HG03159 (cell line): ENCODE measurements around the gene SMNDC1.

Experiments
- ATAC-seq: cut with Tn5 transposase; IDR thresholded peaks from one replicate; pipeline ENCODE4 v1.9.1; 2021; ENCODE audit warnings: mild to moderate bottlenecking, moderate library complexity; ENCODE audit not compliant: unreplicated experiment

Gene SMNDC1

GRCh38 chr10:110327262-110327914 is 22.7 kb upstream of the SMNDC1 start:
- ATAC-seq, result no peak

- ATAC-seq, result no peak
Measured at GRCh38 chr10:110326351-110327032, 21.8 kb upstream of the SMNDC1 start.

DNA sequence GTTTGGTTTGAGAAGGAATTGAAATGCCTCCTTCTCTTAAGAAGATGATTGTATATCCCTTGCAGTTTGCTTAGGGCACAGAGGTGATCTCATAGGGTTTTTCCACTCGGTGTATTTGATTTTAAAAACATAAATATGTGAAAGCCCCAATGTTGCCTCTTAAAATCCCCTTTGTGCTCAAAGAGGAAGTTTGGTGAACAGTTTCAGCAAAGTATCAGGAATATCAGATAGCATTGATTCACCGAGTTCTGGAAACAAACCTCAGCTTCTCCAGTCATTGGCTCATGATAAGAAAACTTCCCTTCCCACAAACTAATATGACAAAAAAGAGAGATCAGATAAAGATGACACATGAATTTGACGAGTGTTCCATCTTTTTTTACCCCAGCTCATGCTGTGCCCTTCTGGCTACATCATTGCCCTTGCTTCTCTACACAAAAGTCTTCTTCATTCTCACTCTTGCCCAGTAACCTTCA is 20.1 kb upstream of the SMNDC1 start:
- peak; percentile 59 for ATAC-seq

DNA sequence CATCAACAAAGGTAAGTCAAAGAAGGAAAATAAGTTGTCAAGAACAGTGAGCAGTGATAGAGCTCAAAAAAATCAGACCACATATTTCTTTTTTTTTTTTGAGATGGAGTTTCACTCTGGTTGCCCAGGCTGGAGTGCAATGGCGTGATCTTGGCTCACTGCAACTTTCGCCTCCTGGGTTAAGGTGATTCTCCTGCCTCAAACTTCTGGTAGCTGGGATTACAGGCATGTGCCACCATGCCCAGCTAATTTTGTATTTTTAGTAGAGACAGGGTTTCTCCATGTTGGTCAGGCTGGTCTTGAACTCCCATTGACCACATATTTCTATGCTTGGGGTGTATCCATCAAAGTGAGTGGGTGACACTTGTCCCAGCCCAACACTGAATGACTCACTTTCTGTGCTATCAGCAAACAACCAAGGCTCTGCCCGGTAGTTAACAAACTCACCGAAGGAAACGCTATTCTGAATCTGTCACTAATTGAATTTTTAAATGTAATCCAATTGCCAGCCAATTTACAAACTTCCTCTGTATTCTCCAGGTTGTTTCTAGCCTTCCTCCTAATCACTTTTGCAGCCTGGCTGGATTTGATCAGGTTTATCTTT is 19.6 kb upstream of the SMNDC1 start:
- ATAC-seq, result peak; percentile 54

GRCh38 chr10:110323503-110323902 is 18.8 kb upstream of the SMNDC1 start:
- ATAC-seq, result no peak

DNA sequence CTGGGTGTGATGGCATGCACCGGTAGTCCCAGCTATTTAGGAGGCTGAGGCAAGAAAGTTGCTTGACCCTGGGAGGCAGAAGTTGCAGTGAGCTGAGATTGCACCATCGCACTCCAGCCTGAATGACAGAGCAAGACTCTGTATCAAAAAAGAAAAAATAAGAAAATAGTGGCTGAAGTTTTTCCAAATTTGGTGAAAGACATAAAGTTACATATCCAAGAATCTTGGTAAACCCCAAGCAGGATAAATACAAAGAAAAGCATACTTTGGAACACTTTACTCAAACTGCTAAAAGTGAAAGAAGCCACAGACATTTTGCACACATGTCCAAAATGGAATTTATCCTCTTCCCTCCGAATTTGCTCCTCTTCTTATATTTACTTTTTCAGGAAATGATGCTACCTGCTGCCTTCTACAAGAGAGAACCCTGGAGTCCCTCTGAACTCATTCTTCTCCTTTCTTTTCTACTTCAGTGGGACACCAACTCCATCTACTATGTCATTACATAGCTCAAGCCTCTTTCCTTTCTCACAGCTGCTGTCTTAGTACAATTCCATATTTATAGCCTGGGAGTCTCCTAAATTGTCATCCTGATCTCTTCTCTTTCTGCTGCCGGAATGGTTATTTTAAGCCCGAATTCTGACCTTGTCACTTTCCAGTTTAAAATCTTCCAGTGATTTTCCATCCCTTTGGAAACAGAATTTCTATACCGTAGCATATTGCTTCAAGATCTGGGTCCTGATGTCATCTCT is 17.3 kb upstream of the SMNDC1 start:
- no peak for ATAC-seq

GRCh38 chr10:110317866-110318850 is 13.4 kb upstream of the SMNDC1 start:
- no peak for ATAC-seq

GRCh38 chr10:110313674-110314073 is 9.0 kb upstream of the SMNDC1 start:
- ATAC-seq, result no peak

DNA sequence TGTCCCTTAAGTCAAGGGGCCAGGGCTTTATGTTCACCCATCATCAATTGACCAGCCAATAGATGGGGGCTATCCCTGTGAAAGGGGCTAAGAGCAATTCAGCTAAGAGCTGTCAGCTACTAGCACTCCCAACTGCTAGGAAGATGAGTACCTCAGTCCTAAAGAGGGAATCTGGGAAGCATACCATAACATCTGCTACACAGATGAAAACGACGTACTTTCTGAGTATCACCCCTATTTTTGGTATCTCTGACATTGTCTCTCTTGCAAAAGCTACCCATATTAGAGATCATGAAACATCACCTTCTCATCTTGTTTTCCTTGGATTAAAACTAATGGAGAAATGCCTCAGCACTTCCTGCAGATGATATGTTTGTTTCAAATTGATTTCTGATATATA is 7.5 kb upstream of the SMNDC1 start:
- no peak for ATAC-seq

DNA sequence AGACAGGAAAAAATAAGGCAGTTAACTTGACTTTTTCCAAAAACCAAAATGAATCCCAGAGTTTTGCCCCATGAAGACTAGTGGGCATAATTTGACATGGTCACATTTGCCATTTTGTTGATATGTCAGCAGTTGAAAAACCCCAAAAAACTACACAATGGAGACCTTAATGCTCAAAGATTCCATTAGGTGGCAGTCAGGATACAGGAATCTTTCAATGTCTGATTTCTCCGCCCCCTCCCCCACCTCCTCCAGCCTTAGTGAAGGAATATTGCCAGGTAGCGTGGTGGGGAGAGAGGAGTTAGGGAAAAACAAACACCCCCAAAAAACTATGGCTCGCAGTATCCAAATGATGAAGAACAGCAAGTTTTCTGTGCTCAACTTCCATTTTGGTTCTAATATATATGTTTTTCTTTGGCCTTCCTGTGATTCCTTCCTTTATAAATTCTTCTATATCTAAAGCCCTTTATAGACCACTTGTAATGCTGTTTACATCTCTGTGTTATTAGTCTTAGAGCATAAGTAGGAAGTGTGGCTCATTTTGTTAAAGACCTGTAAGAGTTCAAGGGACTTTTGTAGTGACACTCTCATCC is 6.7 kb upstream of the SMNDC1 start:
- ATAC-seq, result no peak

DNA sequence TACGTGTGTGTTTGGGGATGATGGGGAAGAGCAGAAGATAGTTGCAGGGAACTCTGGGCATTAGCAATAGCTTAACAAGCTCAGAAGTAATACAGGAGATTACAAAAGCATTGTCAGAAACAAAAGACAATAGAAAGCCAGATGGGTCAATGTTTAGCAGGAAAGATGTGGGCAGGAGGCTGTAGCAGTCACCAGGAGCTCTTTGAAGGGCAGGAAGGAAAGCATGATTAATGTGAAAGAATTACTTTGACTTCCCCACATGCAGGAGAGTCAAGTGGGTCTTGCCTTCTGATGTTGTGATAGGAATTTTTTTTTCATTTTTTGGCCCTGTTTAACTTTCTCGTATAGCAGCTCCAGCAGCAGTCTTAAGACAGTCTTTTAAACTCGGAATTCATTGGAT is 6.0 kb upstream of the SMNDC1 start:
- no peak for ATAC-seq

DNA sequence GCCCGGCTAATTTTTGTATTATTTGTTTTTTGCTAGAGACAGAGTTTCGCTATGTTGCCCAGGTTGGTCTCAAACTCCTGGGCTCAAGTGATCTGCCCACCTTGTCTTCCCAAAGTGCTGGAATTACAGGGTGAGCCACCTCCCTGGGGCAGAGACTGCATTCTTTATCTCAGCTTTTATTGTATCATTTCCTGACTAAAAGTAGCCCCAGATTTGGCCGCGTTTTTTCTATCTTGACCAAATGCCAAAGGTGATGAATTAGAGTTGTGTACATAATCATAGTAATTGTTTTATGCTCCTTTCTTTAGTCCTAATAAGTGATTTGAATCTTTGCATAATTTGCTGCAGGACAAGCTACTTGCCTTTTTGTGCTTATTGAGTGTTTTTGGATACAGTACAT is 3.1 kb upstream of the SMNDC1 start:
- ATAC-seq, result no peak

DNA sequence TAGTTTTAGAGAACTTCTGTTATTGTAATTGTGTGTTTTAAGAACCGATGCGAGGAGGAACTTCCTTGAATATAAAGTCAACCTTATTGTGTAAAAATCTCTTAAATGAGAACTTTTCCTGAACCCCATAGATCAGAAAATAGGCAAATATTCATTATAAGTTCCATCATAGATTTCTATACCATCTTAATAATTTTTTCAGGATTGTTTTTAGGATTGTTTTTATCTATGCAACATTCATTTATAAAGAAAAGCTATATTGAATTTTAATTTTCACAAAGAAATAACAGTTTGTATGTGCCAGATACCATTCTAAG is 1.7 kb upstream of the SMNDC1 start:
- ATAC-seq, result no peak

- ATAC-seq, result peak; percentile 50
Measured at GRCh38 chr10:110305767-110306451, 1.2 kb upstream of the SMNDC1 start.

DNA sequence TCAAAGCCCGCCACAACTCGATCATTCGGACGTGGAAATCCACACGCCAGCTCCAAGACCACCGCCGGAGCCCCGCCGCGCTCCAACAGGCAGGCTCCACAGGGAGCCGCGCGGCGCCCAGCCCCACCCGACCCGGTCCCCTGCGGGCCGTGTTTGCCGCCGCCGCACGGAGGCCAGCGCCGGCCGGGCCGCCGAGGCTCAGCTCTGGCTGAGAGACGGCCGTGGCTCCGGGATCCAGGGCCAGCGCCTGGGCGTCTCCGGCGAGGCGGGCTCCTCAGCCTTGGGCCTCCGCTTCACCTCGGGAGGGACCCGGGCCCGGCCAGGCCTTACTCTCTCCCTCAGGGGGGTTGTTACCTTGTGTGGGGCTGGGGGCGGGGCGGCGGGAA is 333 bp downstream of the SMNDC1 start:
- peak; percentile 34 for ATAC-seq

DNA sequence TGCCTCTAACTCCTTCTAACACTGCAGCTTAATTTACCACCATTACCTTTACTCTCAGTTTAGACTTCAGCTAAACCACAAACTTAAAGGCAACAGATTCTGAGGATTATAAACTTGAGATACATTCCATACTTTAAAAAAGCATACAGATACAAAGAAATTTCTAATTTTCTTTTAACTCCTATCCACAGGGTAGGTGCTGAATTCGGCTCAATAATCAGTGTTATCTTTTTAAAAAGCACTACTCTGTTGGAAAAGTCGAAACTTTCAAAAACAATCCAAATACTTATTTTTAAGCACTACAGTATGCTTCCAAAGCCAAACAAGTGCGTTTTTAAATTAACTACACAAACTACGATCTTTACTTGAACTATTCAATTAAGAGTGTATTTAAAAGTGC is 1.0 kb downstream of the SMNDC1 start:
- no peak for ATAC-seq

- no peak for ATAC-seq
Measured at GRCh38 chr10:110300486-110300986, 4.2 kb downstream of the SMNDC1 start.

GRCh38 chr10:110296966-110297365 is 7.8 kb downstream of the SMNDC1 start:
- no peak for ATAC-seq

- ATAC-seq, result no peak
Measured at GRCh38 chr10:110286841-110287240, 17.9 kb downstream of the SMNDC1 start.
